ENCODE measurements around the gene PTPRM. TPM values are rescaled to one million over a fixed set of nuclear protein-coding genes. Genes with fewer than 3 reads are reported as not detected.

The PTPRM gene
- total RNA-seq, 1 experiment from 2014 or later, result 42.3 TPM

- intact Hi-C loops (cut with micrococcal nuclease; ENCODE audit: unreplicated experiment), result no loop called here
- BruUV-seq (replicated peaks), result no TSS peak
- Mint-ChIP-seq H3K4me3 (ENCODE audit: low read depth, unreplicated experiment) (no peak overlapping the region), H3K27ac (ENCODE audit: unreplicated experiment) (no peak overlapping the region), H3K9me3 (ENCODE audit: low read depth, unreplicated experiment) (no peaks in the 10 kb centered on the region), H3K4me1 (ENCODE audit: low read depth, unreplicated experiment) (peaks cover 17% of the 10 kb centered on the region), H3K36me3 (ENCODE audit: insufficient read depth, unreplicated experiment) (no peaks in the 10 kb centered on the region), H3K27me3 (ENCODE audit: unreplicated experiment) (no peaks in the 10 kb centered on the region)
- CTCF ChIA-PET, result no interaction called here
- TF ChIP-seq CTCF (IDR thresholded peaks at IDR 0.05; ENCODE audit: unreplicated experiment), result no peak
- no peak for DNase-seq
These were observed 463.1 kb downstream of the PTPRM start for GRCh38 chr18:8030201-8030600.

- no peak for DNase-seq
- H3K4me1 Mint-ChIP-seq (ENCODE audit: low read depth, unreplicated experiment), result peaks cover 17% of the 10 kb centered on the region
- CTCF ChIA-PET, result no interaction called here
- no peak overlapping the region for H3K27ac Mint-ChIP-seq (ENCODE audit: unreplicated experiment)
- no peaks in the 10 kb centered on the region for H3K36me3 Mint-ChIP-seq (ENCODE audit: insufficient read depth, unreplicated experiment)
- no TSS peak for BruUV-seq (replicated peaks)
- no peaks in the 10 kb centered on the region for H3K9me3 Mint-ChIP-seq (ENCODE audit: low read depth, unreplicated experiment)
- intact Hi-C loops (cut with micrococcal nuclease; ENCODE audit: unreplicated experiment), result no loop called here
- no peaks in the 10 kb centered on the region for H3K27me3 Mint-ChIP-seq (ENCODE audit: unreplicated experiment)
- H3K4me3 Mint-ChIP-seq (ENCODE audit: low read depth, unreplicated experiment), result no peak overlapping the region
- no peak for TF ChIP-seq CTCF (IDR thresholded peaks at IDR 0.05; ENCODE audit: unreplicated experiment)
These were observed 464.4 kb downstream of the PTPRM start for GRCh38 chr18:8031496-8031895.

- CTCF ChIA-PET, result no interaction called here
- H3K9me3 Mint-ChIP-seq (ENCODE audit: low read depth, unreplicated experiment), result no peaks in the 10 kb centered on the region
- no peaks in the 10 kb centered on the region for H3K27me3 Mint-ChIP-seq (ENCODE audit: unreplicated experiment)
- intact Hi-C loops (cut with micrococcal nuclease; ENCODE audit: unreplicated experiment), result no loop called here
- no peak overlapping the region for H3K27ac Mint-ChIP-seq (ENCODE audit: unreplicated experiment)
- no peaks in the 10 kb centered on the region for H3K36me3 Mint-ChIP-seq (ENCODE audit: insufficient read depth, unreplicated experiment)
- no TSS peak for BruUV-seq (replicated peaks)
- H3K4me1 Mint-ChIP-seq (ENCODE audit: low read depth, unreplicated experiment), result peaks cover 8% of the 10 kb centered on the region
- DNase-seq, result no peak
- TF ChIP-seq CTCF (IDR thresholded peaks at IDR 0.05; ENCODE audit: unreplicated experiment), result no peak
- H3K4me3 Mint-ChIP-seq (ENCODE audit: low read depth, unreplicated experiment), result no peak overlapping the region
These were observed 467.6 kb downstream of the PTPRM start for GRCh38 chr18:8034674-8035073.

GRCh38 chr18:8036551-8036950 lies 469.4 kb downstream of the PTPRM start:
- TF ChIP-seq CTCF (IDR thresholded peaks at IDR 0.05; ENCODE audit: unreplicated experiment), result no peak
- Mint-ChIP-seq H3K9me3 (ENCODE audit: low read depth, unreplicated experiment) (no peaks in the 10 kb centered on the region), H3K36me3 (ENCODE audit: insufficient read depth, unreplicated experiment) (no peaks in the 10 kb centered on the region), H3K4me3 (ENCODE audit: low read depth, unreplicated experiment) (no peak overlapping the region), H3K27me3 (ENCODE audit: unreplicated experiment) (no peaks in the 10 kb centered on the region), H3K27ac (ENCODE audit: unreplicated experiment) (no peak overlapping the region), H3K4me1 (ENCODE audit: low read depth, unreplicated experiment) (peaks cover 4% of the 10 kb centered on the region)
- CTCF ChIA-PET, result no interaction called here
- no peak for DNase-seq
- intact Hi-C loops (cut with micrococcal nuclease; ENCODE audit: unreplicated experiment), result no loop called here
- BruUV-seq (replicated peaks), result no TSS peak

All from Calu3 (cell line).